Cortex of kidney (tissue), 1 donor: Measurements from ENCODE around the gene AGAP1.
"Not testable (repeated sequence)": the region's sequence is repeated elsewhere in the genome, so short reads cannot be mapped to it uniquely, and the experiment has no call there.

Source experiments
- DNase-seq: peaks from one replicate; lab custom pipeline; 2025; lab: John Stamatoyannopoulos, UW

The AGAP1 gene

GRCh38 chr2:236041616-236042015 is 547.8 kb downstream of the AGAP1 start:
- no peak for DNase-seq

- DNase-seq: no peak
Measured at GRCh38 chr2:236042087-236042486, 548.2 kb downstream of the AGAP1 start.

GRCh38 chr2:236044191-236044590 is 550.3 kb downstream of the AGAP1 start:
- no peak for DNase-seq

- no peak for DNase-seq
Measured at GRCh38 chr2:236045251-236046235, 551.7 kb downstream of the AGAP1 start.

GRCh38 chr2:236046715-236047114 is 552.9 kb downstream of the AGAP1 start:
- no peak for DNase-seq

- DNase-seq: no peak
Measured at GRCh38 chr2:236047176-236047575, 553.3 kb downstream of the AGAP1 start.

GRCh38 chr2:236047886-236048540 is 554.2 kb downstream of the AGAP1 start:
- DNase-seq: no peak

- DNase-seq: no peak
Measured at GRCh38 chr2:236049981-236050380, 556.1 kb downstream of the AGAP1 start.

GRCh38 chr2:236051351-236051750 is 557.5 kb downstream of the AGAP1 start:
- DNase-seq: no peak

- DNase-seq: no peak
Measured at GRCh38 chr2:236051806-236052205, 558.0 kb downstream of the AGAP1 start.

- DNase-seq: no peak
Measured at GRCh38 chr2:236052206-236052605, 558.4 kb downstream of the AGAP1 start.

GRCh38 chr2:236052926-236053821 is 559.3 kb downstream of the AGAP1 start:
- no peak for DNase-seq

- no peak for DNase-seq
Measured at GRCh38 chr2:236054125-236054524, 560.3 kb downstream of the AGAP1 start.

GRCh38 chr2:236054621-236055305 is 560.9 kb downstream of the AGAP1 start:
- no peak for DNase-seq

- DNase-seq: no peak
Measured at GRCh38 chr2:236055471-236055870, 561.6 kb downstream of the AGAP1 start.

- DNase-seq: no peak
Measured at GRCh38 chr2:236056141-236056540, 562.3 kb downstream of the AGAP1 start.

GRCh38 chr2:236057375-236057774 is 563.5 kb downstream of the AGAP1 start:
- DNase-seq: no peak

- no peak for DNase-seq
Measured at GRCh38 chr2:236061497-236061896, 567.7 kb downstream of the AGAP1 start.

GRCh38 chr2:236061899-236062298 is 568.1 kb downstream of the AGAP1 start:
- DNase-seq: no peak

GRCh38 chr2:236062806-236063205 is 569.0 kb downstream of the AGAP1 start:
- DNase-seq: not testable (repeated sequence)

GRCh38 chr2:236063994-236064393 is 570.2 kb downstream of the AGAP1 start:
- DNase-seq: no peak
